Inflammatory macrophage (primary cell): Measurements from ENCODE around the gene GGCX.

Experiments
- DNase-seq, 2 donors: peaks; one replicate each; pipeline ENCODE4 v3.0.0-alpha.2; 2020 to 2022

GGCX gene

GRCh38 chr2:85540133-85540648, 21.1 kb downstream of the GGCX start:
- DNase-seq, result no peak

- peak; percentile 73 to 80 for DNase-seq
Measured at GRCh38 chr2:85539361-85540132, 21.7 kb downstream of the GGCX start.

GRCh38 chr2:85538507-85539360, 22.6 kb downstream of the GGCX start, which contains the start of gene MAT2A:
Gene MAT2A (plus strand): TSS chr2:85539168. CDS start chr2:85539288, 120 bp downstream.
- peak; percentile 90 to 93 for DNase-seq

- peak; percentile 40 to 63 for DNase-seq
Measured at GRCh38 chr2:85537600-85538506, 23.4 kb downstream of the GGCX start.

GRCh38 chr2:85536479-85536878, 24.8 kb downstream of the GGCX start:
- DNase-seq, result peak in 1 of 2 donors; percentile 34

GRCh38 chr2:85534881-85535280, 26.4 kb downstream of the GGCX start:
- DNase-seq, result peak; percentile 61 to 80

GRCh38 chr2:85534099-85534498, 27.2 kb downstream of the GGCX start:
- DNase-seq, result no peak

GRCh38 chr2:85531589-85531988, 29.7 kb downstream of the GGCX start:
- DNase-seq, result no peak

GRCh38 chr2:85529809-85530208, 31.5 kb downstream of the GGCX start:
- no peak for DNase-seq

GRCh38 chr2:85528355-85528754, 32.9 kb downstream of the GGCX start:
- DNase-seq, result no peak

GRCh38 chr2:85527787-85528186, 33.5 kb downstream of the GGCX start:
- no peak for DNase-seq

- peak; percentile 41 to 55 for DNase-seq
Measured at GRCh38 chr2:85525567-85525966, 35.7 kb downstream of the GGCX start.

GRCh38 chr2:85525029-85525428, 36.3 kb downstream of the GGCX start:
- DNase-seq, result no peak

GRCh38 chr2:85524336-85524908, 36.9 kb downstream of the GGCX start:
- peak in 1 of 2 donors; percentile 21 for DNase-seq

- DNase-seq, result no peak
Measured at GRCh38 chr2:85523903-85524335, 37.4 kb downstream of the GGCX start.

GRCh38 chr2:85523062-85523902, 38.0 kb downstream of the GGCX start:
- DNase-seq, result no peak

GRCh38 chr2:85522090-85522647, 39.1 kb downstream of the GGCX start:
- DNase-seq, result no peak

GRCh38 chr2:85516653-85517389, 44.5 kb downstream of the GGCX start:
- peak in 1 of 2 donors; percentile 35 for DNase-seq

GRCh38 chr2:85514323-85514722, 47.0 kb downstream of the GGCX start:
- DNase-seq, result no peak
